ENCODE measurements around the gene FBXW4.

The FBXW4 gene

GRCh38 chr10:101577121-101577871 is 117.7 kb downstream of the FBXW4 start:
- no peak for DNase-seq

GRCh38 chr10:101576211-101576863 is 118.6 kb downstream of the FBXW4 start:
- DNase-seq: no peak

- DNase-seq: no peak
Measured at GRCh38 chr10:101575580-101576210, 119.3 kb downstream of the FBXW4 start.

- DNase-seq: no peak
Measured at GRCh38 chr10:101575091-101575490, 119.9 kb downstream of the FBXW4 start.

GRCh38 chr10:101573885-101574753 is 120.9 kb downstream of the FBXW4 start:
- no peak for DNase-seq

- DNase-seq: no peak
Measured at GRCh38 chr10:101572785-101573184, 122.2 kb downstream of the FBXW4 start.

- no peak for DNase-seq
Measured at GRCh38 chr10:101572126-101572525, 122.8 kb downstream of the FBXW4 start.

GRCh38 chr10:101571271-101571925 is 123.6 kb downstream of the FBXW4 start:
- no peak for DNase-seq

- DNase-seq: no peak
Measured at GRCh38 chr10:101570428-101571270, 124.3 kb downstream of the FBXW4 start.

- DNase-seq: no peak
Measured at GRCh38 chr10:101569622-101570427, 125.1 kb downstream of the FBXW4 start.

GRCh38 chr10:101569323-101569621 is 125.7 kb downstream of the FBXW4 start:
- no peak for DNase-seq

- no peak for DNase-seq
Measured at GRCh38 chr10:101568054-101568745, 126.8 kb downstream of the FBXW4 start.

- no peak for DNase-seq
Measured at GRCh38 chr10:101567165-101568006, 127.6 kb downstream of the FBXW4 start.

GRCh38 chr10:101566333-101567164 is 128.4 kb downstream of the FBXW4 start:
- peak; percentile 11 for DNase-seq

- DNase-seq: no peak
Measured at GRCh38 chr10:101565936-101566332, 129.0 kb downstream of the FBXW4 start.

GRCh38 chr10:101565370-101565900 is 129.5 kb downstream of the FBXW4 start:
- DNase-seq: no peak

GRCh38 chr10:101564490-101564991 is 130.4 kb downstream of the FBXW4 start:
- no peak for DNase-seq
